ENCODE measurements around the gene MCM3AP.
"Not testable (repeated sequence)": the region's sequence is repeated elsewhere in the genome, so short reads cannot be mapped to it uniquely, and the experiment has no call there.

The MCM3AP gene

DNA sequence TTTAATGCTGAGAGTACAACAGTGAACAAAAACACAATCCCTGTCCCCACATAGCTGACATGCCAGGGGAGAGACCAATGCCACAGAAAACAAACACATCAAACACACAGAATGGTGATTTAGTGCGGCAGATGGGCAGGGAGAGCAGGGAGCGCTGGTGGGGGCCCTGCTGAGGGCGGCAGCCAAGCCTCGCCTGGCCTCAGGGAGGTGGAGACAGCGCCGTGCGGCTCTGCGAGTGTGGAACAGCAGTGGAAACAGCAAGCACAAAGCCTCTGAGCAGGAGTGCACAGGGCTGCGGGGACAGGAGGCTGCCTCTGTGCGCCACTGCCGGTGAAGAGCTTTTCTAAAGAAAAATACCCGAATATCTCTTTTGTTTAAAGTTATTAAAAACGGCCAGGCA is 17.0 kb downstream of the MCM3AP start:
- no peak for DNase-seq

GRCh38 chr21:46266946-46267345 is 18.5 kb downstream of the MCM3AP start:
- DNase-seq: no peak

DNA sequence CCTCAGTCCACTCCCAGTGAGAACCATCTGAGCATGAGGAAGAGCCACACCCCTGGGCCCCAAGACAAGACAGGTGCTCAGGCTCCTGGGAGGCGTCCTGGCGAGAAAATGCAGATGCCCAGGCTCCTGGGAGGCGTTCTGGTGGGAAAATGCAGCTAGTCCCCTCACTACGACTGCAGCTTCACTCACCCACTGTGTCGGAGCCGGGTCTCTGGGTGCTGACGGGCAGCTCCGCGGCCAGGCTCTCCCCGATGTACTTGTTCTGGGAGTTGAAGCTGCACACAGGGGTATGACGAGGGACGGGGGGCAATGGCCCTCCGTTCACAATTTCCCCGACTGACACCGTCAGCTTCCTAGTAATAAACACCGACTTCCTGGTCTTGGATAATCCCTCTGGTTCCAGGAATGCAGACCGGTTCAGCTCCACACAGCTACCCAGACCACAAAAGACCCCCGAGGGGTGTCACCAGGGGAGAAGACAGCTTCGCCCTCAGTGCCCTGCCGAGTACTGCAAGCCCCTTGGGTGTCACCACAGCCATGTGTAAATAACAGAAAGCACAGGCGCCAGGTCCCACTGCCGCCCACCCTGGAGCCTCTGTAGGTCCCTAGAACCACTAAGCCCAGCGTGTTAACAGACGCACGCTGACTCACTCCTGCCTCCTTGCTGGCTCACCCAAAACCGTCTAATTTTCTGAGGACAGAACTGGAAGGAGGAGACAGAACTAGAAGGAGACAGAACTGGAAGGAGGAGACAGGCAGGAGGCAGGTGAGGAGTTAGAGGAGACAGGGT is 19.5 kb downstream of the MCM3AP start:
- DNase-seq: no peak

DNA sequence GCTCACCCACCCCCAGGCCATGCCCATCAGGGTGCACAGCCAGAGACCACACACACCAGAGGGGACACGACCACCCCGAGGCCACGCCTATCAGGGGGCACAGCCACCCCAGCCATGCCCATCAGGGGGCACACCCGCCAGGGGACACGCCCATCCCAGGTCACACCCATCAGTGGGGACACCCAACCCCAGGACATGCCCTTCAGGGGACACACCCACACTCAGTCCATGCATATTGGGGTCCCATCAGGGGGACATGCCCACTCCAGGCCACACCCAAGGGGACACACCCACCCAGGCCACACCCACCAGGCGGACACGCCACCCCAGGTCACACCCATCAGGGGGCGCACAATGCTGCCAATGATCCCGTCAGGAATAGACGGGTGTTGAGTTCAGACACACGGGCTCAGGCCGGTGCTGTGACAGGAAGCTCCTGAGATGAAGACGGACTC is 20.7 kb downstream of the MCM3AP start:
- DNase-seq: no peak

DNA sequence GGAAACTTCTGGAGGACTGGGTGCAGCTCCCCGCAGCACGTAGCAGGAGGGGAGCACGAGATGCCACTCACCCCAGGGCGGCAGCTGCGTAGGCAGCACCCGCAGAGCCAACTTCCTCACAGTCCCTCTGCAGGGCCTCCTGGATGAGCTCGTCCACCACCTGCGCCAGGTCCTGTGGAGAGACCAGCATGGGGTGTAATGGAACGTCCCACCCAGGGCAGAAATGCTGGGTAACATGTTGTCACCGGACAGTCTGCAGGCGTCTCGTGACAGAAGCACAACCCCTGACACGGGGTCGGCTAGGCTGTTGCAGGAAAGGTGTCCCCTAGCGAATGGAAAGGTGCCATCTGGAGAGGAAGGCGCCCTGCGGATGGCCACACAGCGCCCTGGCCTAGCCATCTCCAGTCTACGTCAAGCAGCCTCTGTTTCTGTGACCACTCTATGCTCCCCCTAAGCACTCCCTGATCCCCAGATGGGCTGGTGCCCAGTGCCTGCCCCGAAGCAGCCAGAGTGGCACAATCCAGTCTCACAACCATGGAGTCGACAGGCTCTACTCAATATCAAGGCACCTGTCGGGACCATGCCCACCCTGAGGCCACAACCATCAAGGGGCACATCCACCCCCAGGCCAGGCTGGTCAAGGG is 21.2 kb downstream of the MCM3AP start:
- DNase-seq: no peak

GRCh38 chr21:46256501-46256994 is 28.9 kb downstream of the MCM3AP start:
- DNase-seq: no peak

DNA sequence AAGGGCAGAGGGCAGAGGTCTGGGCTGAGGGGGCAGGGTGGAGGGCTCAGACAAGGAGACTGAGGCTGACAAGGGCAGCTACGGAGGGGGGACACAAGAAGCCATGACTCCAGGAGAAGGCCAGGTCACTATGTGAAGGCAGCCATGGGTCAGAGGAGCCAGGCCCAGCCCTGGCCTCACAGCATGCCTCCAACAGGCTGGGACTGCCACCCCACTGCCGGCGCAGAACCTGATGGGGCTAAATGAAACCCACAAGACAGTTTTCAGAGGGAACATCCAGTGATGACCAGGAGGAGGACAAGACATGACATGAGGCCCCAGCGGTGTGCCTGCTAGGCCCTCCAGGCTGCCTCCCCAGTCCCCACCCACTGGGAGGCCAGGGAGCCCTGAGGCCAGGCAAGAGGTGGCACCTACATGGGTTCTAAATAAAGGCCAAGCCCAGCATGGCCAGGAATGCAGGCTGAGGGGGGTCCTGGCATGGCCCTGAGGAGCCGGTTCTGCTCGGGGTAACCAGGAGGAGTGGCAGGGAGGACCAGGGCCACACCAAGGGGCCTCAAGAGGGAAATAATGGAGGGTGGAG is 29.6 kb downstream of the MCM3AP start:
- DNase-seq: no peak

- no peak for DNase-seq
Measured at GRCh38 chr21:46255166-46255565, 30.2 kb downstream of the MCM3AP start.

GRCh38 chr21:46254208-46254975 is 31.0 kb downstream of the MCM3AP start:
- no peak for DNase-seq

- DNase-seq: no peak
Measured at GRCh38 chr21:46253610-46254124, 31.7 kb downstream of the MCM3AP start.

GRCh38 chr21:46252840-46253239 is 32.6 kb downstream of the MCM3AP start:
- DNase-seq: no peak

DNA sequence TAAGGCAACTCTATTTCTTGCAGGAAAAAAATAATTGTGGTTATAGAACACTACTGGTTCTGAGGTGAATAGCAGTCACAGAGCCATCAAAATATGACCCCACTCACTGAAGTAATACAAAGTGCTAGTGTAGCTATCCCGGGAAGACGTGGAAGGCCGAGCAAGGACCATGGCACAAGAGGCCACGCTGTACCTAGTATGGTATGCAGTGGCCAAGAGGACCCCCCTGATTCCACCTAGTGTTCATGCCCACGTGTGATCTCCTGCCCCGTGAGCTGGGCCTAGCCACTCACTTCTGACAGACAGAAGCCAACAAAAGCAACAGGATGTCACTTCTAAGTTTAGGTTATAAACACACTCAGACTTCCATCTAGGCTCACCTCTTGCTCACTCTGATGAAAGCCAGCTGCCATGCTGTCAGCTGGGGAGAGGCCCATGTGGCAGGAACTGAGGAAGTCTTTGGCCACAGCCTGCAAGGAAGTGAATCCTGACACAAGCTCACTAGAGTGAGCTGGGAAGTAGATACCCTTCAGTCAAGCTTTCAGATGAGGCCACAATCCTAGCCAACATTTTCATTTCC is 35.2 kb downstream of the MCM3AP start:
- DNase-seq: no peak

DNA sequence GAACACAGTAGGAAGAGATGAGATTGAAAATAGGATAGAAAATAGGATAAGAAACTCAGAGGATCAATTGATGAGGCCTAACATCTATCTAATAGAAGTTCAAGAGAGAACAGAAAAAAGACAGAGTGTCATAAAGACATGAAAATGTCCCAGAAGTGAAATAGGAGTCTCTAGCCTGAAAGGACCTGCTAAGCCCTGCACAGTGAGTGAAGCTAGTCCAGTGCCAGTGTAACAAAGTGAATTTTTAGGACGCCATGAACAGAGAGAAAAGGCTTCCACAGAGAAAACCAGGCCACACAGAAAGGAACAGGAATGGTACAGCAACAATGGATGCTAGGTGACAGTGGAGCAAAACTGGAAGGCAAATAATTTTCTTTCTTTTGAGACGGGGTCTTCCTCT is 36.6 kb downstream of the MCM3AP start:
- no peak for DNase-seq

DNA sequence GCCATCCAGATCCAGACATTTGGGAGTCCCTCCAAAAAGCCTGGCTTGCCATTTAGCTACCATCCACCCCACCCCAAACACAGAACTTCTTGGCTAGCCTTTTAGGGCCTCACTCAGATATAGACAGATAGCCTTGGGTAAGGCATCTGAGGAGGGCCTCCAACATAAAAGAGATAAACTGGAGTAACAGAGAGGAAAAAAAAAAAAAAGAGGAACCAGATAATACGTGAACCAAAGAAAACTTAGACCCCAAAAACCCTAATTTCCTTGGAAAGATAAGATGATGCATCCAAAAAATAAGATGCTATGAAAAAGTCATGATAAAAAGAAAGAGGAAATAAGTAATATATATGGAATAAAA is 37.0 kb downstream of the MCM3AP start:
- DNase-seq: no peak

DNA sequence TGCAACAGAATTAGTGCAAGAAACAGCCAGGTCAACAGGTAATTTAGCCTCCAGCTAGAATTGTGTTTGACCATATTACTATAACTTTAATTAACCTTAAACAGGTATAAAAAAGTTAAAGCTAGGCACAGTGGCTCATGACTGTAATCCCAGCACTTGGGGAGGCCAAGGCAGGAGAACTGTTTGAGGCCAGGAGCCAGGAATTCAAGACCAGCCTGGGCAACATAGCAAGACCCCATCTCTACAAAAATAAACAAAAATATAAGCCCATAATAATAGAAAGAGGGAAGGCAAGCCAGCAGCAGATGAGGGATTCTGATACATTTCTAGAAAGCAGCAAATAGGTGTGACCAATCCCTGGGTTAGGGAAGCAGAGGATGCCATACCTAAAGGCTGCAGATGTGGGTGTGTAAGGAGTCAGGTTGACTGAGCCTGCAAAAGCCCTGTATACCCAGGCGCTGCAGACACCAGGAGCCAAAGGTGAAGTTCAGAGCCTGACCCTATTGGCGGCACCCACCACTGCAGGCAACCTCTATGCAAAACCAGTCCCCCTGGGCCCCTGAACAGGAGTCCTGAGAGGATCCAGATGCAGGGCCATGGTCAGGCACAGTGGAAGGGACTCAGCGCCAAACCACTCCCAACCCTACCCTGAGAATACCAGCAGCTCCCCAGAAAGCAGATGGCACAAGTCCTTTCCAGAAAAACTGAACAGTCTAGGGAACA is 37.6 kb downstream of the MCM3AP start:
- DNase-seq: no peak

DNA sequence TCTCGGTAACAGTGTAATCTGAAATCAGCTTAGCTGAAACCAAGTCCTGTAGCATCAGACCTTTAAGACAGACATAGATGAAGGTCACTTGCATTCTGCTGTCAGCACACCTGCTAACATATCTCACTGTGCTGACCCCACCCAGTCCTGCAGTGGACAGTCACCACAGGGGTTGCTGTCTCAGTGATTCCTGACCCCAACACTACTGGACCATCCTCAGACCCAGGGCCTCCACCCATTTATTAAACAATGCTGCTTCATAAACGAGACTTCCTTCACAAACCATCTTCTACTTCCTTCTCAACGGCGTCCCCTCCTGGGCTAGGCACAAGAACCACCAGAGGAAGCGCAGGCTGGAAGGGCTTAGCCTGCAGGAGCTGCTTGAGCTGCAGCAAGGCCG is 39.1 kb downstream of the MCM3AP start:
- no peak for DNase-seq

GRCh38 chr21:46245213-46245915 is 40.0 kb downstream of the MCM3AP start:
- no peak for DNase-seq

- no peak for DNase-seq
Measured at GRCh38 chr21:46244602-46245001, 40.8 kb downstream of the MCM3AP start.

- DNase-seq: no peak
Measured at GRCh38 chr21:46243960-46244361, 41.5 kb downstream of the MCM3AP start.

DNA sequence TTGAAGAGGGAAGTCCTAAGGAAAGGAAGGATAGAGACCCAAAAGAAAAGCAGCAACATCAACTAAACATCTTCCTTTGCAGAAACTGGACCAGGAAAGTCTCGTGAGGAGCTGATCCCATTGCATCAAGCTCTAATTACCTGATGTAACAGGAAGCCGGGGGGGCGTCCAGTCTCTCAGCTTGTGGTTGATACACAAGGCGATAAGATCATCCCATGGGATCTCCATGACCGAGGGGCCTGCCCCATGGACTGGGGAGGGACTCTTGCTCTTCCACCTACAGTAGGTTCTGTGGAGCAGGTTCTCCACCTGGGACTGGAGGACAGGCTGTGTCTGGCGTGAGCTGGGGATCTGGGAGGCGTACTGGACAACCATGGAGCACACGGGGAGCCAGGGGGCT is 42.1 kb downstream of the MCM3AP start:
- DNase-seq: no peak

DNA sequence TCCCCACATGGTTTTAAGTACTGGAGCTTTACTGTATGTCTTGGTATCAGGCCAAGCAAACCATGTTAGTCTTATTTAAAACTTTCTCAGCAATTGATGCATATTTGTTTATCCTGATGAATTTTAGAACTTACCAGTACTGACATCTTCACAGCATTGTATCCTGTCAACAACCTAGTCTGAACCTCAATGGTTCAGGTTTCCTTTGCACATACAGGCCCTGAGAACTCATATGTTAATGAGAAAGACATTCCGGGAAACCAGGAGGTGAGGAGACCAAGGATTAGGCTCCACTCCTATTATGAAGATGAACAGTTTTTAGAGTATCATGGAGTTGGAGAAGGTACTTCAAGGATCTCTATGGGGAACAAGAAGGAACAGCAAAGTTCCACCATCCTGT is 43.8 kb downstream of the MCM3AP start:
- DNase-seq: not testable (repeated sequence)

All from retina (tissue), 1 donor.